RPMI7951 (cell line): ENCODE data around the gene ARID4A. TPM values are rescaled to one million over a fixed set of nuclear protein-coding genes. Genes with fewer than 3 reads are reported as not detected.
"Not testable (repeated sequence)": the region's sequence is repeated elsewhere in the genome, so short reads cannot be mapped to it uniquely, and the experiment has no call there.

Source experiments
- DNase-seq: peaks from one replicate; pipeline ENCODE4 v3.0.0-alpha.2; 2012; ENCODE audit warnings: low read depth
- total RNA-seq: library from RNA; depleted of rRNA; stranded (reverse); fragments of >200 nt; shearing (Covaris generic); gene quantifications from 2 replicates; pipeline ENCODE4 v1.2.3, GENCODE V29; 2014; rRNA removed

ARID4A gene
- 4.3 and 5.9 TPM in 2 replicates for total RNA-seq

- peak; percentile 1 for DNase-seq
Observed at GRCh38 chr14:58298477-58299400, at the start of gene ARID4A. Gene ARID4A, plus strand, starts transcription at chr14:58298555. Its CDS starts 1,300 bp downstream, at chr14:58299855.

DNA sequence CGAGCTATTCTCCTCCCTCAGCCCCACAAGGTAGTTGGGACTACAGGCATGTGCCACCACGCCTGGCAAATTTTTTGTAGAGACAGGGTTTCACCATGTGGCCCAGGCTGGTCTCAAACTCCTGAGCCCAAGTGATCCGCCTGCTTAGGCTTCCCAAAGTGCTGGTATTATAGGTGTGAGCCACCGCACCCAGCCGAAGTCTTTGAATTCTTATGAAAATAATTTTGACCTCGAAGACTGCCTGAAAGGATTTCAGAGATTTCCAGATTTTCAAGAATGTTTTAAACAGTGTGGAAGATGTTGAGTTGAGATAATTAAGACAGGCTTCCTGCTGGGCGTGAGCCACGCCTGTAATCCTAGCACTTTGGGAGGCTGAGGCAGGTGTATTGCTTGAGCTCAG lies 48.7 kb upstream of the ARID4A start:
- no peak for DNase-seq

DNA sequence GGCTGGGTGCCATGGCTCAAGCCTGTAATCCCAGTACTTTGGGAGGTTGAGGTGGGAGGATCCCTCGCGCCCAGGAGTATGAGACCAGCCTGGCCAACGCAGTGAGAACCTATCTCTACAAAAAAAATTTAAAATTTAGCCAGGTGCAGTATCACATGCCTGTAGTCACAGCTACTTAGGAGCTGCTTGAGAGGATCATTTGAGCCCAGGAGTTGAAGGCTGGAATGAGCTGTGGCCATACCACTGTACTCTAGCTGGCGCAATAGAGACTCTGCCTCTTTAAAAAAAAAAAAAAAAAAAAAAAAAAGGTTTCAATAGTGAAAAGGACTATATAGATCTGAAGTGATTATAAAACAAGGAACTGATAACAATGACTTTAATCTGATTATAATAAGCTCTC lies 40.2 kb upstream of the ARID4A start:
- no peak for DNase-seq

GRCh38 chr14:58262005-58262404 lies 36.4 kb upstream of the ARID4A start:
- DNase-seq: not testable (repeated sequence)

DNA sequence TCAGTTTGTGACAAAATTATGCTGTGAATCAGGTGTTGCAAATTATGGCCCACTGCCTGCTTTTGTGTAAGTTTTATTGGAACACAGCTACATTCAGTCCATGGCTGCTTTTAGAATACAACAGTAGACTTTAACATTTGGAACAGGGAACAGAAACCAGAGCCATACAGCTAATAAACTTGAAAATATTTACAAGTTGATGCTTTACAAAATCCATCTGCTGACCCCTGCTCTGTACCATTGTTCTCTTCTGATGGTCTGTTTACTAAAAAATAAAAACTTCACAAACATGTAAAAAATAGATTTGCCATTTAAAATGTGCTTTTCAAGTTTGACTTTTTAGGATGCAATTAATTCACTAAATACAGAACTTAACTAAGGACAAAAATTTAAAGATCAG lies 33.0 kb upstream of the ARID4A start:
- no peak for DNase-seq

- no peak for DNase-seq
Observed at GRCh38 chr14:58270628-58271027, 27.7 kb upstream of the ARID4A start.

GRCh38 chr14:58272588-58273372 lies 25.6 kb upstream of the ARID4A start:
- peak; percentile 11 for DNase-seq

- no peak for DNase-seq
Observed at GRCh38 chr14:58274881-58275280, 23.5 kb upstream of the ARID4A start.

GRCh38 chr14:58275527-58276190 lies 22.7 kb upstream of the ARID4A start:
- no peak for DNase-seq

GRCh38 chr14:58276208-58276607 lies 22.1 kb upstream of the ARID4A start:
- no peak for DNase-seq

GRCh38 chr14:58278177-58278576 lies 20.2 kb upstream of the ARID4A start:
- DNase-seq: no peak

- DNase-seq: peak; percentile 88
Observed at GRCh38 chr14:58280954-58281787, 17.2 kb upstream of the ARID4A start.

DNA sequence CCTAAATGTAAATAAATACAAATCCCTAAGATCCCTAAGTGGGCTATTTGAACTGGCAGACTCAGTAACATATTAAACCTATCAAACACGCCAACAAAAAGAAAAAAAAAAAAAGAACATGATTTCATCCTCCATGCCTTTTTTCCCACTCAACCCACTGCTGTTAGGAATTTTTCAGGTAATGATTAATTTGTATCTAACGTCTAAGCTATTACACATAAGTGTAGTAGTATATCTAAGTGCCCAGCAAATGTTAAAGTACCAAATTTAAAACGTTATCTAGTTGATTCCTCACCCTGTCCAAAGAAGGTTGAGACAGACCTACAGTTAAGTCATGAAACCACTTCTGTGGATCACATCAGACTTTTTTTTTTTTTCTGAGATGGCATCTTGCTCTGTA lies 16.4 kb upstream of the ARID4A start:
- no peak for DNase-seq

- DNase-seq: no peak
Observed at GRCh38 chr14:58282925-58283593, 15.3 kb upstream of the ARID4A start.

DNA sequence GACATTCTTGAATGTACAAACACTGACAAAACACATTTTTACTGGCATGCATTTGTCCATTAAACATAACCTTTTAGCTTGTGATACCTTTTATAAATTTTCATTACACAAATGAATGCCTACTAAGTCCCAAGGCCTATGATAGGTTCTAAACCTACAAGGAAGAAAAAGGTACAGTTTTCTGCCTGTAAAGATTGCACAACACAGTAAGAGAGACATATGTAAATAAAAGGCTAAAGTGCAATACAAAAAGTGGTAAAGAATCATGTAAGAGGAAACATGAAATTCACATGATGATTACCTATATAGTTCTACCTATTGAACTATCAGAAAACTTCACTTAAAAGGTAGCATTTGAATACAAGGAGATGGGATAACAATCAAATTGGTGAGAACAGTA lies 14.6 kb upstream of the ARID4A start:
- no peak for DNase-seq

DNA sequence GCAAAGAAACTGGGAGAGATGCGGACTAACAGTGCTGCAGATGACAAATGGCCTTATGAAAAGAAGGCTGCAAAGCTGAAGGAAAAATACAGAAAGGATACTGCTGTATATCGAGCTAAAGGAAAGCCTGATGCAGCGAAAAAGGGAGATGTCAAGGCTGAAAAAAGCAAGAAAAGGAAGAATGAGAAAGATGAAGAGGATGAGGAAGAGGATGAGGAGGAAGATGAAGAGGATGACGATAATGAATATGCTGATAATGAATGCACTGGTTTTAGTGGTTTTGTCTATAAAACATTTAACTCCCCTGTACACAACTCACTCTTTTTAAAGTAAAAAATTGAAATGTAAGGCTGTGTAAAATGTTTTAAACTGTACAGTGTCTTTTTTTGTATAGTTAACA lies 13.2 kb upstream of the ARID4A start:
- DNase-seq: no peak

- no peak for DNase-seq
Observed at GRCh38 chr14:58287607-58288042, 10.7 kb upstream of the ARID4A start.

GRCh38 chr14:58288106-58288792 lies 10.1 kb upstream of the ARID4A start:
- no peak for DNase-seq

DNA sequence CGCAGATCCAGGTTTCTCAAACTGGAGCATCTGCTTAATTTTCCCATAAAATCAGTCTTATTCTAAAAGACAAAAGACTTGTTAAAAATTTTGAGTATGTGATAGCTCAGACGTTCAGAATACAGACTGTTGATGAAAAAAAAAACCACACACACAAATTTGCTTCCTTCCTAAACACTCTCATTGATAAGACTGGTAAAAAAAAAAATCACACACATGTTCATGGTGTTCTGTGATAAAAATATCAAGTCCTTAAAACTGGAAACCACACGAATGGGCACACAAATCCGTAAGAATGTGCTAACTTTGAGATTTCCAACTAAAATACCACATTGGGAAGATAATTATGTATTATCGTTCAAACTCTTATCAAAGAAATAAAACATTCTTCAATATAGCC lies 6.7 kb upstream of the ARID4A start:
- no peak for DNase-seq

- DNase-seq: no peak
Observed at GRCh38 chr14:58292187-58292586, 6.2 kb upstream of the ARID4A start.
